Sigmoid colon (tissue), 4 donors: Measurements from ENCODE around the gene BCAS3.

Source experiments
- CTCF ChIP-seq, 4 experiments: fragments of 450-650 bp in 3 of 4; fragments of 200-600 bp in 1 of 4; IDR thresholded peaks; one replicate each; pipeline ENCODE4 v1.5.1; 2016 to 2019; ENCODE audit warnings: antibody characterized with exemption in 4 of 4, mild to moderate bottlenecking in 3 of 4, moderate library complexity in 2 of 4
- POLR2A ChIP-seq, 2 donors: fragments of 450-650 bp; IDR thresholded peaks; one replicate each; pipeline ENCODE4 v1.6.1; 2016; ENCODE audit warnings: antibody characterized with exemption in 2 of 2, mild to moderate bottlenecking in 2 of 2, moderate library complexity in 2 of 2
- POLR2AphosphoS5 ChIP-seq, 4 donors: sonication (generic); formaldehyde crosslinking; IDR thresholded peaks; one replicate each; pipeline ENCODE4 v1.6.1; 2017; ENCODE audit warnings: antibody characterized with exemption in 4 of 4

DNA sequence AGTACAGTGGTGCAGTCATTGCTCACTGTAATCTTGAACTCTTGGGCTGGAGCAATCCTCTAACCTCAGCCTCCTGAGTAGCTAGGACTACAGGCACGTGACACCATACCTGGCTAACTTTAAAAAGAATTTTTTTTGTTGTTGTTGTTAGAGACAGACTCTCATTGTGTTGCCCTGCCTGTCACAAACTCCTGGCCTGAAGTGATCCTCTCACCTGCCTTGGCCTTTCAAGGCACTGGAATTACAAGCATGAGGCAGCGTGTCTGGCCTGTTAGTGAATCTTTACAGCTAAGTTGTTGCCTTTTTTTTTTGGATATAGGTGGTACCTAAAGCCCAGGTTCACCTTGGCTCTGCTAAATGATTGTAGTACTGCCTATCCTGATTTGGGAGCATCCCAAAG lies 290.6 kb downstream of the BCAS3 start:
- TF ChIP-seq POLR2AphosphoS5 (IDR thresholded peaks at IDR 0.05) (no peak), CTCF (IDR thresholded peaks at IDR 0.05) (no peak), POLR2A (IDR thresholded peaks at IDR 0.05) (no peak)
